ENCODE measurements around the gene DYSF.

DYSF gene

GRCh38 chr2:71735676-71736075 is 282.3 kb downstream of the DYSF start:
- in situ Hi-C loops (cut with HindIII; ENCODE audit: low sequenced_read_pairs) = no loop called here
- DNase-seq (ENCODE audit: low read depth) = no peak
- TF ChIP-seq, protein P1, sequence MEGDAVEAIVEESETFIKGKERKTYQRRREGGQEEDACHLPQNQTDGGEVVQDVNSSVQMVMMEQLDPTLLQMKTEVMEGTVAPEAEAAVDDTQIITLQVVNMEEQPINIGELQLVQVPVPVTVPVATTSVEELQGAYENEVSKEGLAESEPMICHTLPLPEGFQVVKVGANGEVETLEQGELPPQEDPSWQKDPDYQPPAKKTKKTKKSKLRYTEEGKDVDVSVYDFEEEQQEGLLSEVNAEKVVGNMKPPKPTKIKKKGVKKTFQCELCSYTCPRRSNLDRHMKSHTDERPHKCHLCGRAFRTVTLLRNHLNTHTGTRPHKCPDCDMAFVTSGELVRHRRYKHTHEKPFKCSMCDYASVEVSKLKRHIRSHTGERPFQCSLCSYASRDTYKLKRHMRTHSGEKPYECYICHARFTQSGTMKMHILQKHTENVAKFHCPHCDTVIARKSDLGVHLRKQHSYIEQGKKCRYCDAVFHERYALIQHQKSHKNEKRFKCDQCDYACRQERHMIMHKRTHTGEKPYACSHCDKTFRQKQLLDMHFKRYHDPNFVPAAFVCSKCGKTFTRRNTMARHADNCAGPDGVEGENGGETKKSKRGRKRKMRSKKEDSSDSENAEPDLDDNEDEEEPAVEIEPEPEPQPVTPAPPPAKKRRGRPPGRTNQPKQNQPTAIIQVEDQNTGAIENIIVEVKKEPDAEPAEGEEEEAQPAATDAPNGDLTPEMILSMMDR (IDR thresholded peaks at IDR 0.05; ENCODE audit: low read depth, low read length, missing control alignments) = no peak
- H3K4me3 ChIP-seq (ENCODE audit: low read depth, low read length) = no peak overlapping the region

Measured in astrocyte of the cerebellum (primary cell).